Astrocyte (in vitro differentiated cells and primary cell): Measurements from ENCODE around the gene HMG20A.

ENCODE experiments used
- EZH2 ChIP-seq: IDR thresholded peaks from 2 replicates; pipeline ENCODE4 v1.6.1; 2012; ENCODE audit warnings: mild to moderate bottlenecking, low read length, inconsistent platforms; ENCODE audit not compliant: insufficient read depth
- TF ChIP-seq, protein P1 (sequence below): IDR thresholded peaks from 2 replicates; pipeline ENCODE4 v1.5.1; 2011; ENCODE audit warnings: low read depth, mild to moderate bottlenecking, inconsistent platforms, low read length, moderate library complexity; ENCODE audit not compliant: insufficient read depth

DNA sequence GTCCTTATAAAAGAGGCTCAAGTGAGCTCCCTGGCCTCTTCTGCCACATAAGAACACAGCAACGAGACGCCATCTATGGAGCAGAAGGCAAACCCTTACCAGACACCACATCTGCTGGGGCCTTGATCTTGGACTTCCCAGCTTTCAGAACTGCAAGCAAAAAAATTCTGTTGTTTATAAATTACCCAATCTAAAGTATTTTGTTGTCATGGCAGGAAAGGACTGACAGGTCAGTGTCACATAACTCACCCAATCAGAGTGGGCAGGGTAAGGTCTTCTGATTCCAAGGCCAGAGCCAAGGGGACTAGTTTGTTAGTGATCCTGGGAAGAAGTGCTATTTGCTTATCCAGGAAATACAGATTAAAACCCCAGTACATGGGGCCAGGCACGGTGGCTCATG is 98.9 kb downstream of the HMG20A start:
- TF ChIP-seq EZH2: no peak
- TF ChIP-seq, protein P1, sequence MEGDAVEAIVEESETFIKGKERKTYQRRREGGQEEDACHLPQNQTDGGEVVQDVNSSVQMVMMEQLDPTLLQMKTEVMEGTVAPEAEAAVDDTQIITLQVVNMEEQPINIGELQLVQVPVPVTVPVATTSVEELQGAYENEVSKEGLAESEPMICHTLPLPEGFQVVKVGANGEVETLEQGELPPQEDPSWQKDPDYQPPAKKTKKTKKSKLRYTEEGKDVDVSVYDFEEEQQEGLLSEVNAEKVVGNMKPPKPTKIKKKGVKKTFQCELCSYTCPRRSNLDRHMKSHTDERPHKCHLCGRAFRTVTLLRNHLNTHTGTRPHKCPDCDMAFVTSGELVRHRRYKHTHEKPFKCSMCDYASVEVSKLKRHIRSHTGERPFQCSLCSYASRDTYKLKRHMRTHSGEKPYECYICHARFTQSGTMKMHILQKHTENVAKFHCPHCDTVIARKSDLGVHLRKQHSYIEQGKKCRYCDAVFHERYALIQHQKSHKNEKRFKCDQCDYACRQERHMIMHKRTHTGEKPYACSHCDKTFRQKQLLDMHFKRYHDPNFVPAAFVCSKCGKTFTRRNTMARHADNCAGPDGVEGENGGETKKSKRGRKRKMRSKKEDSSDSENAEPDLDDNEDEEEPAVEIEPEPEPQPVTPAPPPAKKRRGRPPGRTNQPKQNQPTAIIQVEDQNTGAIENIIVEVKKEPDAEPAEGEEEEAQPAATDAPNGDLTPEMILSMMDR: no peak
